Sciatic nerve (tissue), 2 donors: ENCODE results near the gene ARHGDIG. TPM values are rescaled to one million over a fixed set of nuclear protein-coding genes. Genes with fewer than 3 reads are reported as not detected.

ENCODE experiments used
- ATAC-seq: fragments of 200-7000 bp; cut with Tn5 transposase; one replicate; pipeline ENCODE4 v1.9.1; 2020; ENCODE audit warnings: mild to moderate bottlenecking, moderate library complexity
- DNase-seq: peaks from one replicate; pipeline ENCODE4 v3.0.0-alpha.2; 2020; ENCODE audit warnings: low spot score
- intact Hi-C: fragments of 100-400 bp; cut with DNase I; formaldehyde crosslinking; loops from one replicate; pipeline ENCODE4 v1.14.2; 2022
- total RNA-seq: library from RNA; stranded (reverse); fragmentation: NEBNext Ultra II Directional; extraction: Animal tissue kit (Norgen Biotek cat#: 25700); gene quantifications from one replicate; pipeline ENCODE4 v1.2.1, GENCODE V29; 2021
- donor health status: DM: no; HTN: no; CAD: no.
- donor health status: DM: no; HTN: no; CAD: no.

ARHGDIG gene
- total RNA-seq, 1 donor from 2014 or later, result 0.94 TPM

- ATAC-seq (no peak), DNase-seq (no peak)
- intact Hi-C loops, result no loop called here
Measured at GRCh38 chr16:290015-290680, 9.8 kb downstream of the ARHGDIG start.

GRCh38 chr16:290681-291405, 10.5 kb downstream of the ARHGDIG start:
- DNase-seq (no peak), ATAC-seq (no peak)
- intact Hi-C loops, result no loop called here

- ATAC-seq (no peak), DNase-seq (no peak)
- intact Hi-C loops, result no loop called here
Measured at GRCh38 chr16:291539-291938, 11.1 kb downstream of the ARHGDIG start.

- intact Hi-C loops, result no loop called here
- DNase-seq (no peak), ATAC-seq (no peak)
Measured at GRCh38 chr16:293043-293775, 12.8 kb downstream of the ARHGDIG start.

- intact Hi-C loops, result no loop called here
- ATAC-seq (no peak), DNase-seq (no peak)
Measured at GRCh38 chr16:296276-296675, 15.9 kb downstream of the ARHGDIG start.

- ATAC-seq (peak; percentile 25), DNase-seq (no peak)
- intact Hi-C loops, result no loop called here
Measured at GRCh38 chr16:296806-297510, 16.6 kb downstream of the ARHGDIG start.

GRCh38 chr16:297832-298231, 17.4 kb downstream of the ARHGDIG start:
- ATAC-seq, result no peak
- intact Hi-C loops, result no loop called here

GRCh38 chr16:301235-301634, 20.8 kb downstream of the ARHGDIG start:
- DNase-seq (no peak), ATAC-seq (no peak)
- intact Hi-C loops, result no loop called here

More at GRCh38 chr16:297832-298231, 17.4 kb downstream of the ARHGDIG start:
- DNase-seq, result no peak

GRCh38 chr16:301950-302349, 21.6 kb downstream of the ARHGDIG start:
- no peak for ATAC-seq
- intact Hi-C loops, result no loop called here
- DNase-seq, result no peak

GRCh38 chr16:303760-304505, 23.5 kb downstream of the ARHGDIG start:
- no peak for ATAC-seq
- intact Hi-C loops, result no loop called here
- DNase-seq, result no peak

GRCh38 chr16:305916-306626, 25.7 kb downstream of the ARHGDIG start:
- DNase-seq, result no peak
- intact Hi-C loops, result no loop called here
- no peak for ATAC-seq

GRCh38 chr16:306911-307370, 26.6 kb downstream of the ARHGDIG start:
- intact Hi-C loops, result no loop called here
- ATAC-seq, result no peak
- DNase-seq, result no peak

GRCh38 chr16:307691-308312, 27.4 kb downstream of the ARHGDIG start:
- intact Hi-C loops, result no loop called here
- ATAC-seq (no peak), DNase-seq (no peak)

GRCh38 chr16:309476-309875, 29.1 kb downstream of the ARHGDIG start:
- DNase-seq (no peak), ATAC-seq (no peak)
- intact Hi-C loops, result no loop called here

- intact Hi-C loops, result no loop called here
- ATAC-seq, result no peak
- DNase-seq, result no peak
Measured at GRCh38 chr16:311725-312124, 31.3 kb downstream of the ARHGDIG start.

GRCh38 chr16:314351-314750, 34.0 kb downstream of the ARHGDIG start:
- DNase-seq (no peak), ATAC-seq (no peak)
- intact Hi-C loops, result no loop called here

GRCh38 chr16:314795-315299, 34.5 kb downstream of the ARHGDIG start:
- ATAC-seq (no peak), DNase-seq (no peak)
- intact Hi-C loops, result no loop called here
